ENCODE results near the gene NTRK1.

- TF ChIP-seq POLR2A (IDR thresholded peaks at IDR 0.05), result no peak
- TF ChIP-seq, protein P1, sequence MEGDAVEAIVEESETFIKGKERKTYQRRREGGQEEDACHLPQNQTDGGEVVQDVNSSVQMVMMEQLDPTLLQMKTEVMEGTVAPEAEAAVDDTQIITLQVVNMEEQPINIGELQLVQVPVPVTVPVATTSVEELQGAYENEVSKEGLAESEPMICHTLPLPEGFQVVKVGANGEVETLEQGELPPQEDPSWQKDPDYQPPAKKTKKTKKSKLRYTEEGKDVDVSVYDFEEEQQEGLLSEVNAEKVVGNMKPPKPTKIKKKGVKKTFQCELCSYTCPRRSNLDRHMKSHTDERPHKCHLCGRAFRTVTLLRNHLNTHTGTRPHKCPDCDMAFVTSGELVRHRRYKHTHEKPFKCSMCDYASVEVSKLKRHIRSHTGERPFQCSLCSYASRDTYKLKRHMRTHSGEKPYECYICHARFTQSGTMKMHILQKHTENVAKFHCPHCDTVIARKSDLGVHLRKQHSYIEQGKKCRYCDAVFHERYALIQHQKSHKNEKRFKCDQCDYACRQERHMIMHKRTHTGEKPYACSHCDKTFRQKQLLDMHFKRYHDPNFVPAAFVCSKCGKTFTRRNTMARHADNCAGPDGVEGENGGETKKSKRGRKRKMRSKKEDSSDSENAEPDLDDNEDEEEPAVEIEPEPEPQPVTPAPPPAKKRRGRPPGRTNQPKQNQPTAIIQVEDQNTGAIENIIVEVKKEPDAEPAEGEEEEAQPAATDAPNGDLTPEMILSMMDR (IDR thresholded peaks at IDR 0.05), result no peak
Measured at GRCh38 chr1:156823210-156823790, 37.4 kb upstream of the NTRK1 start.
